Fibroblast of villous mesenchyme (primary cell): ENCODE data around the gene PALLD. TPM values are rescaled to one million over a fixed set of nuclear protein-coding genes. Genes with fewer than 3 reads are reported as not detected.
A peak's percentile ranks its signal among the peaks of the same experiment; 100 is the strongest.
"Not testable (repeated sequence)": the region's sequence is repeated elsewhere in the genome, so short reads cannot be mapped to it uniquely, and the experiment has no call there.

Experiments used
- DNase-seq: peaks from one replicate; pipeline ENCODE4 v3.0.0-alpha.2; 2010; ENCODE audit warnings: low read depth
- H3K4me3 ChIP-seq: 2 replicates; pipeline ENCODE4 v1.5.1; 2011; ENCODE audit warnings: low read depth, mild to moderate bottlenecking, low read length
- total RNA-seq: library from RNA; depleted of rRNA; stranded (reverse); fragments of >200 nt; gene quantifications from 2 replicates; pipeline ENCODE4 v1.2.3, GENCODE V29; 2012
- TF ChIP-seq, protein P1 (sequence below): IDR thresholded peaks from 2 replicates; pipeline ENCODE4 v1.5.1; 2012; ENCODE audit warnings: low read depth, mild to moderate bottlenecking, low read length; ENCODE audit not compliant: insufficient read depth

Gene PALLD
- total RNA-seq, 1 donor, result 188 TPM

DNA sequence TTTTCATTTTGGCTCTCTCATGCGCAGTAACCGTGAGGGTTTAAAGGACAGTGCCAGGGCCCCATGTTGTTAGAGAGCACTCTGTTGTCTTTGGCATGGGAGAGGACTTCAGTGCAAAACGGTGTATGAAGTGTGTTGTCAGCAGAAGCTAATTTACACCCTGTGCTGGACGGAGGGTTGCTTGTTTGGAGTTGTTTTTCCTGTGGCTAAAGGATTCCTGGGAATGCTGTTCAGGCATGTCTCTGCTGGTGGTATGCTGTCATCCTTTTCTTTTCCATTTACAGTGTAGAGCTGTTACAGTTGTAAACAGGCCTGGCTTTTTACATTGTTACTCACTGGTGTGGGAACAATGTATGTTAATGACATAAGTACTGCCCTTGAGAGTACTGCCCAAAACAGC is 306.9 kb downstream of the PALLD start:
- TF ChIP-seq, protein P1, sequence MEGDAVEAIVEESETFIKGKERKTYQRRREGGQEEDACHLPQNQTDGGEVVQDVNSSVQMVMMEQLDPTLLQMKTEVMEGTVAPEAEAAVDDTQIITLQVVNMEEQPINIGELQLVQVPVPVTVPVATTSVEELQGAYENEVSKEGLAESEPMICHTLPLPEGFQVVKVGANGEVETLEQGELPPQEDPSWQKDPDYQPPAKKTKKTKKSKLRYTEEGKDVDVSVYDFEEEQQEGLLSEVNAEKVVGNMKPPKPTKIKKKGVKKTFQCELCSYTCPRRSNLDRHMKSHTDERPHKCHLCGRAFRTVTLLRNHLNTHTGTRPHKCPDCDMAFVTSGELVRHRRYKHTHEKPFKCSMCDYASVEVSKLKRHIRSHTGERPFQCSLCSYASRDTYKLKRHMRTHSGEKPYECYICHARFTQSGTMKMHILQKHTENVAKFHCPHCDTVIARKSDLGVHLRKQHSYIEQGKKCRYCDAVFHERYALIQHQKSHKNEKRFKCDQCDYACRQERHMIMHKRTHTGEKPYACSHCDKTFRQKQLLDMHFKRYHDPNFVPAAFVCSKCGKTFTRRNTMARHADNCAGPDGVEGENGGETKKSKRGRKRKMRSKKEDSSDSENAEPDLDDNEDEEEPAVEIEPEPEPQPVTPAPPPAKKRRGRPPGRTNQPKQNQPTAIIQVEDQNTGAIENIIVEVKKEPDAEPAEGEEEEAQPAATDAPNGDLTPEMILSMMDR, result no peak
- H3K4me3 ChIP-seq, result no peak overlapping the region
- DNase-seq, result peak; percentile 70

DNA sequence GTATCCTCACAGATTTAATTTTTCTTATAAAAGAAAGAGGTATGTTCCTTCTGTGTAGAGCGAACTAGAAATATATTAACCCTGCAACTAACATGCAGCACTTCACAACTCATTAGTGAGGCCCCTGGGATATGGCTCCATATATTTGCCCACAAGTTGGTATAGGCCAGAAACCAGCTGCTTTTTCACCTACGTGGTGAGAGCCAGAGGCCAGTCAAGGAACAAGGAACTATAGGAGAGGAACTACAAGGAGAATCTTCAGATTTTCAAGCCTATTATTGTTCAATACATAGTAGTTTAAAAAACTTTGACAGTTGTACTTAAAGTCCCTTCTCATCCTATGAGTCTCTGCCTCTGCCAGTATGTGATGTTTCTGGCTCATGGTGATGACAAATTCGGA is 307.3 kb downstream of the PALLD start:
- H3K4me3 ChIP-seq, result no peak overlapping the region
- DNase-seq, result no peak
- TF ChIP-seq, protein P1, result no peak

DNA sequence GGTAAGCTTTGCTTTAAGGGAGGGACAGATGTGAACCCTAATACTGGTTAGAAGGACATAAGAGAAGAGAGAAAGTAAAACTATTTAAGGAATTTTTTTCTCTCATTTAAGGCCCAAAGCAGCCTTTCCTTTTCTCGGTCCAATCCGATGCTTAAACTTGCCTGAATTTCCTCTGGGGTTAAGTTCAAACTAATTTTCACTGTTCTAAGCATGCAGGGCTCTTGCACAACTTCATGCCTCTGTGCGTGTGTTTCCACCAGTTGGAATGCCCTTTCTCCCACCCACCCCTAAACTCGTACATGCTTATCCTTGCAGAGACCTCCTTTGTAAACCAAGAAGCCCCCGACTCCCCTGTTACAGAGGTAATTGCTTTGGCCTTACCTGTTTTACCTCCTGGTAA is 308.5 kb downstream of the PALLD start:
- DNase-seq, result peak; percentile 53
- TF ChIP-seq, protein P1, result no peak
- H3K4me3 ChIP-seq, result no peak overlapping the region

DNA sequence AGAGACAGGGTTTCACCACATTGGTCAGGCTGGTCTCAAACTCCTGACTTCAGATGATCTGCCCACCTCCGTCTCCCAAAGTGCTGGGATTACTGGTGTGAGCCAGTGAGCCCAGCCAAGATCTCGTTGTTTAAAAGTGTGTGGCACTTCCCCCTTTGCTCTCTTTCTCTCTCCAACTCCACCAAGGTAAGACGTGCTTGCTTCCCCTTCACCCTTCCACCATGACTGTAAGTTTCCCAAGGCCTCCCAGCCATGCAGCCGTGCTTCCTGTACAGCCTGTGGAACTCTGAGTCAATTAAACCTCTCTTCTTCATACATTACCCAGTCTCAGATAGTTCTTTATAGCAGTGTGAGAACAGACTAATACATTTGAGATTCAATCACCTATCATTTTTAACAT is 309.4 kb downstream of the PALLD start:
- DNase-seq, H3K4me3 ChIP-seq: not testable (repeated sequence)

DNA sequence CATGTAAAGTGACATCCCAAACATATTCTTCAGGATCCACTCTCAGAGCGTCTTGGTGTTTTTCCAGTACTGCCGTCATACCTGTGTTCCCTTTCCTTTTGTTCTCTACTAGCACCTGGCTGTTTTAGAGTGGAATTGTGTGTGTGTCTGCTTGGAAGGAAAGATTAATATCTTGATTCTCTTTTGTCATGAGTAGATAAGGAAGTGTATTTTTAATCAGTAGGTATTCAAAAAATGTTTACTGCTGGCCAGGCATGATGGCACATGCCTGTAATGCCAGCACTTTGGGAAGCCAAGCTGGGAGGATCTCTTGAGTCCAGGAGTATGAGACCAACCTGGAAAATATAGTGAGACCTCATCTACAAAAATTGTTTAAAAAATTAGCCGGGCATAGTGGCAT is 314.4 kb downstream of the PALLD start:
- TF ChIP-seq, protein P1, result no peak
- H3K4me3 ChIP-seq, result no peak overlapping the region
- DNase-seq, result no peak

DNA sequence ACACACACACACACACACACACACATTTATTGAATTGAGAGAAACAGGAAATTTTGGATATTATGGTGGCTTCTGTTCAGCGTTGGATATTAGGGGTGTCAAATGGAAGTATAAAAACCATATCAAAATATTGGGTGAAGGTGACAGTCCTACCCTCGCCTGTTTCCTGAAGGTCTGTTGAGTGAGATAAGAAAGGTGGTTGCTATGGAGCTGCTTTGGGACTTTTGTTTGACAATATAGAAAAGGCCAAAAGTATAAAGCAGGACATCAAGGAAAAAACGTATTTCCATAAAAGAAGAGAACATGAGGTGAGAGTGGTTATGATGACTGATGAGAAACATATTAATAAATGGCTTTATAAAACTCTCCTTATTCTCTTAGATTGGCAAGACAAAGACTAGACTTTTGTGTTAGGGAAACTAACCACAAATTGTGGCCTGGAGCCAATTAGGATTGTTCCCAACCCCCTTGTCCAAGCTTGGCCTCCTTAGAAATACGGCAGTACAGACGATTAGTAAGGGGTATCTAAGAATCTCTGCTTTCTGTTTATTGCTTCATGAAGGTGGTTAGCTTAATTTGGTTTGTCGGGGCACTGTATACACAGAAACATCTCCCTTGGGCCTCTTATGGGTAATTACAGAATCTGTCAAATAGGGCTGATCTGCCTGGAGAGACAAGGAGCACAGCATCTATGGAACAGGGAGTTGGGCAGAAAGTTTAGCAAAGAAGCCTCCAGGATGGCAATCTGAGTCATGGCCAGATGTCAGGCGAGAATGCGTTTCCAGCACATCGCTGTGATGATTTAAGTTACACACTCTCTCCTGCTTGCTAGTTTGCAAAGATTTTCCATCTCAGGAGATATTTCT is 315.2 kb downstream of the PALLD start:
- H3K4me3 ChIP-seq, result no peak overlapping the region
- TF ChIP-seq, protein P1, result no peak

DNA sequence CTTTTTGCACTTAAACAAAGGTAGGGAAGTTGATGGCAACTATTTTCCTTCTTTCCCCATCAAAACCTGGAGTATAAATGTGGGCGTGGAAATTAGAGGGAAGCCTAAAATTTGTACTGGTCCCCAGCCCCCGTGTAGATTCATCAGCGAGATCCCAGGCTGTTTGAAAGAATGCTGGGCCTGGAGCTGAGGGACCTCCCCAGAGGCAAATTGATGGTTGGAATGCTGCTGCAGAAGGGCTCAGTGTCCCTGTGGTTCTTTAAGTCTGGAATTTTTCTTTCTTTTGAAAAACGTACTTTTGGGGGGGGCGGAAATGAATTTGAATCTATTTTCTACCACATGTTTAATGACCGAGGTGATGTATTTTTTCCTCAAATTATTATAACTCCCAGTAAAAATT is 316.0 kb downstream of the PALLD start:
- H3K4me3 ChIP-seq, result no peak overlapping the region
- no peak for DNase-seq
- TF ChIP-seq, protein P1, result no peak

More for the DNA sequence above, 315.2 kb downstream of the PALLD start:
- DNase-seq, result peak; percentile 78
